Sigmoid colon (tissue), 4 donors: Measurements from ENCODE around the gene NDUFA7.

Experiments used
- CTCF ChIP-seq, 4 experiments: fragments of 450-650 bp in 3 of 4; fragments of 200-600 bp in 1 of 4; IDR thresholded peaks; one replicate each; pipeline ENCODE4 v1.5.1; 2016 to 2019; ENCODE audit warnings: antibody characterized with exemption in 4 of 4, mild to moderate bottlenecking in 3 of 4, moderate library complexity in 2 of 4
- EP300 ChIP-seq, 4 donors: sonication (generic); formaldehyde crosslinking; IDR thresholded peaks; one replicate each; pipeline ENCODE4 v1.6.1; 2017; ENCODE audit warnings: antibody characterized with exemption in 4 of 4
- POLR2A ChIP-seq, 2 donors: fragments of 450-650 bp; IDR thresholded peaks; one replicate each; pipeline ENCODE4 v1.6.1; 2016; ENCODE audit warnings: antibody characterized with exemption in 2 of 2, mild to moderate bottlenecking in 2 of 2, moderate library complexity in 2 of 2
- POLR2AphosphoS5 ChIP-seq, 4 donors: sonication (generic); formaldehyde crosslinking; IDR thresholded peaks; one replicate each; pipeline ENCODE4 v1.6.1; 2017; ENCODE audit warnings: antibody characterized with exemption in 4 of 4

DNA sequence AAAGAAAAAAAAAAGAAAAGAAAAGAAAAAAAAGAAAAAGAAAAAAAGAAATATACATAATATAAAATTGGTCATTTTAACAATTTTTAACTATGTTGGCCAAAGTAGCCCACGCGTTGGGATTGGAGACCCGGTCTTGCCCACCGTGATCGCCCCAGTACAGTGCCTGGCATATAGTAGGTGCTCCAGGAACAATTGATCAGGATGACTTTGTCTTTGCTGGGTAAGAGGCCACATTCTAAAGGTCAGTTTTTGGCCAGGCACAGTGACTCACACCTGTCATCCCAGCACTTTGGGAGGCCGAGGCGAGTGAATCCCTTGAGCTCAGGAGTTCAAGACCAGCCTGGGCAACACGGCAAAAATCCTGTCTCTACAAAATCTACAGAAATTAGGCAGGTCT is 39.0 kb upstream of the NDUFA7 start:
- TF ChIP-seq CTCF (IDR thresholded peaks at IDR 0.05): no peak
- TF ChIP-seq POLR2AphosphoS5 (IDR thresholded peaks at IDR 0.05): no peak
- no peak for TF ChIP-seq POLR2A (IDR thresholded peaks at IDR 0.05)
- TF ChIP-seq EP300 (IDR thresholded peaks at IDR 0.05): no peak
